Vagina (tissue), 2 donors: ENCODE measurements around the gene TBC1D16. TPM values are rescaled to one million over a fixed set of nuclear protein-coding genes. Genes with fewer than 3 reads are reported as not detected.

Source experiments
- DNase-seq, 2 donors: peaks; one replicate each; pipeline ENCODE4 v3.0.0-alpha.2; 2017; ENCODE audit errors: extremely low spot score in 2 of 2
- H3K27ac ChIP-seq: fragments of 200-600 bp; sonication (generic); one replicate; pipeline ENCODE4 v1.5.1; 2019
- H3K27me3 ChIP-seq: fragments of 200-600 bp; sonication (generic); one replicate; pipeline ENCODE4 v1.5.1; 2019
- H3K36me3 ChIP-seq, 2 donors: fragments of 200-600 bp; sonication (generic); one replicate each; pipeline ENCODE4 v1.5.1; 2017 to 2019
- H3K4me1 ChIP-seq: fragments of 200-600 bp; sonication (generic); one replicate; pipeline ENCODE4 v1.5.1; 2019
- H3K4me3 ChIP-seq, 2 donors: fragments of 200-600 bp; sonication (generic); 1 replicate in 1 of 2; 2 replicates in 1 of 2; pipeline ENCODE4 v1.5.1; 2016 to 2019
- H3K9me3 ChIP-seq: fragments of 200-600 bp; sonication (generic); one replicate; pipeline ENCODE4 v1.5.1; 2019
- POLR2A ChIP-seq, 2 donors: fragments of 450-650 bp; IDR thresholded peaks; one replicate each; pipeline ENCODE4 v1.6.1; 2017; ENCODE audit warnings: antibody characterized with exemption in 2 of 2, mild to moderate bottlenecking in 2 of 2, moderate library complexity in 2 of 2
- POLR2AphosphoS5 ChIP-seq, 2 donors: sonication (generic); formaldehyde crosslinking; IDR thresholded peaks; one replicate each; pipeline ENCODE4 v1.9.0; 2017; ENCODE audit warnings: antibody characterized with exemption in 2 of 2, mild to moderate bottlenecking in 2 of 2, low read depth in 1 of 2; ENCODE audit not compliant: insufficient read depth in 1 of 2
- intact Hi-C: fragments of 100-400 bp; cut with DNase I; formaldehyde crosslinking; loops from one replicate; pipeline ENCODE4 v1.15.1; 2023
- total RNA-seq: library from RNA; depleted of rRNA; stranded (reverse); fragments of >200 nt; gene quantifications from one replicate; pipeline ENCODE4 v1.2.3, GENCODE V29; 2016
- TF ChIP-seq, protein P1 (sequence below), 3 experiments: fragments of 450-650 bp in 2 of 3; fragments of 200-600 bp in 1 of 3; sonication (generic) in 1 of 3; IDR thresholded peaks; one replicate each; pipeline ENCODE4 v1.5.1; 2017 to 2019; ENCODE audit warnings: antibody characterized with exemption in 3 of 3, mild to moderate bottlenecking in 2 of 3, moderate library complexity in 2 of 3

TBC1D16 gene
- total RNA-seq, 1 donor from 2014 or later: 18.2 TPM

DNA sequence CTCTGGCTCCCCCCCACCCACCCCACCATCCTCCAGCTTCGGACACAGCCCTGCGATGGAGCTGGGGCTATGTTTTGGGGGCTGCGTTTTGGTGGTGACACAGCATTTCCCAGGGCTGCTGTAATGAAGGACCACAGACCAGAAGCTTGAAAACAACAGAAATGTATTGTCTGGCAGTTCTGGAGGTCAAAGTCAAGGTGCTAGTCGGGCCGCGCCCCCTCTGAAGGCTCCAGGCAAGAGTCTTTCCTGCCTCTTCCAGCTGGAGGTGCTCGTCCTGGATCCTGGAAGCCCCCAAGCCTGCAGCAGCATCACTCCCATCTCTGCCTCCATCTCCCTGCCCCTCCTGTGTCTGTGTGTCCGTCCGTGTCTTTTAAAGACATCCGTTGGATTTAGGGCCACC is 50.8 kb downstream of the TBC1D16 start:
- Histone ChIP-seq H3K4me1 (peaks cover 27% of the 10 kb centered on the region), H3K9me3 (no peaks in the 10 kb centered on the region), H3K27ac (no peak overlapping the region), H3K4me3 (no peak overlapping the region), H3K27me3 (no peaks in the 10 kb centered on the region), H3K36me3 (no peaks in the 10 kb centered on the region)
- no peak for DNase-seq
- TF ChIP-seq POLR2A (IDR thresholded peaks at IDR 0.05) (no peak), POLR2AphosphoS5 (IDR thresholded peaks at IDR 0.05; ENCODE audit: insufficient read depth in 1 of 2, low read depth in 1 of 2) (no peak)
- TF ChIP-seq, protein P1, sequence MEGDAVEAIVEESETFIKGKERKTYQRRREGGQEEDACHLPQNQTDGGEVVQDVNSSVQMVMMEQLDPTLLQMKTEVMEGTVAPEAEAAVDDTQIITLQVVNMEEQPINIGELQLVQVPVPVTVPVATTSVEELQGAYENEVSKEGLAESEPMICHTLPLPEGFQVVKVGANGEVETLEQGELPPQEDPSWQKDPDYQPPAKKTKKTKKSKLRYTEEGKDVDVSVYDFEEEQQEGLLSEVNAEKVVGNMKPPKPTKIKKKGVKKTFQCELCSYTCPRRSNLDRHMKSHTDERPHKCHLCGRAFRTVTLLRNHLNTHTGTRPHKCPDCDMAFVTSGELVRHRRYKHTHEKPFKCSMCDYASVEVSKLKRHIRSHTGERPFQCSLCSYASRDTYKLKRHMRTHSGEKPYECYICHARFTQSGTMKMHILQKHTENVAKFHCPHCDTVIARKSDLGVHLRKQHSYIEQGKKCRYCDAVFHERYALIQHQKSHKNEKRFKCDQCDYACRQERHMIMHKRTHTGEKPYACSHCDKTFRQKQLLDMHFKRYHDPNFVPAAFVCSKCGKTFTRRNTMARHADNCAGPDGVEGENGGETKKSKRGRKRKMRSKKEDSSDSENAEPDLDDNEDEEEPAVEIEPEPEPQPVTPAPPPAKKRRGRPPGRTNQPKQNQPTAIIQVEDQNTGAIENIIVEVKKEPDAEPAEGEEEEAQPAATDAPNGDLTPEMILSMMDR (IDR thresholded peaks at IDR 0.05): no peak
- intact Hi-C loops: no loop called here

DNA sequence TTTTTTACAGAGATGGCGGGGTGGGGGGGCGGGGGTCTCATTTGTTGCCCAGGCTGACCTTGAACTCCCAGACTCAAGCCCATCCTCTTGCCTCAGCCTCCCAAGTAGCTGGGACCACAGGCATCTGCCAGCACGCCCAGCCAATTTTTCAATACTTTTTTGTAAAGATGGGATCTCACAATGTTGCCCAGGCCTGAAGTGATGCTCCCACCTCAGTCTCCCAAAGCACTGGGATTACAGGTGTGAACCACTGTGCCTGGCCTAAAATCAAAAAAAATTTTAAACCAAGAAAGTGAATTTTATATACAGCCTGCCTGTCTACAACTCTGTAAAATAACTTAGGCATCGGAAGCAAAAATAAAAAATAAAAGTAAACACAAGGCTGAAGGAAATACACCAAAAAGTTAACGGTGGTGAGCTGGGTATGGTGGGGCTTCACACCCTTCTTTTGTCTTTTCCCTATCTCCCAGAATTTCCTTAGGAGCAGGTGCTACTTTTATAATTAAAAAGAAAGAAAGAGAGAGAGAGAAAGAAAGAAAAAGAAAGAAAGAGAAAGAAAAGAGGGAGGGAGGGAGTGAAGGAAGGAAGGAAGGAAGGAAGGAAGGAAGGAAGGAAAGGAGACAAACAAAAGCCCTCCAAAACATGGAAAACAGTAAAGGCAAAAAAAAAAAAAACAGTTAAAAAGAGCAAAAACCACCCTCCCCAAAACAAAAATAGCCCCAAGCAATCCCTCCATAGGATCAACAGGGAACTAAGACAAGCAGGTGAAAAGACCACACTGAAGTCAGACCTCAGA is 51.4 kb downstream of the TBC1D16 start:
- DNase-seq: no peak
- H3K4me1 ChIP-seq: peaks cover 33% of the 10 kb centered on the region
- H3K27me3 ChIP-seq: no peaks in the 10 kb centered on the region
- TF ChIP-seq POLR2A (IDR thresholded peaks at IDR 0.05) (no peak), POLR2AphosphoS5 (IDR thresholded peaks at IDR 0.05; ENCODE audit: insufficient read depth in 1 of 2, low read depth in 1 of 2) (no peak)
- TF ChIP-seq, protein P1 (IDR thresholded peaks at IDR 0.05): no peak
- no peaks in the 10 kb centered on the region for H3K9me3 ChIP-seq
- H3K4me3 ChIP-seq: no peak overlapping the region
- H3K27ac ChIP-seq: no peak overlapping the region
- no peaks in the 10 kb centered on the region for H3K36me3 ChIP-seq
- intact Hi-C loops: no loop called here

DNA sequence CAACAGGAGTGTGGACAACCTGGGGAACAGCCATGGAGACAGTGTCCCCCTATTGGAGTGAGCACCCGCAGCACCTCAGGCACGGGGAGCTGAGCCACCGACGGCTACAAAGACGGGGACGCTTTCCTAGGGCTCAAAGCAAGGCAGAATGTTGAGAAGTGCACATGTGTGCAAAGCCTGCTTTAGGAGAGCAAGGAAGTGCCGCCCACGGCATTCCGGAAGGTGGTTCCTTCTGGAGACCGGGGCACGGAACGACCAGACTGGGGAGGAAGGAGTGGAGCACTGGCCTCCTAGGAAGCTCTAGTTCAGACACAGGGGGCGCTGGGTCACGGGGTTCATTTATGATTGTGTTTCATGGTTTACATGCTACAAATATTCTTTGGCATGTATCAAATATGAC is 52.2 kb downstream of the TBC1D16 start:
- no peak for TF ChIP-seq POLR2AphosphoS5 (IDR thresholded peaks at IDR 0.05; ENCODE audit: insufficient read depth in 1 of 2, low read depth in 1 of 2)
- TF ChIP-seq, protein P1 (IDR thresholded peaks at IDR 0.05): no peak
- TF ChIP-seq POLR2A (IDR thresholded peaks at IDR 0.05): no peak
- H3K9me3 ChIP-seq: no peaks in the 10 kb centered on the region
- no peak for DNase-seq
- no peaks in the 10 kb centered on the region for H3K36me3 ChIP-seq
- no peaks in the 10 kb centered on the region for H3K27me3 ChIP-seq
- peaks cover 34% of the 10 kb centered on the region for H3K4me1 ChIP-seq
- H3K4me3 ChIP-seq: no peak overlapping the region
- intact Hi-C loops: no loop called here
- H3K27ac ChIP-seq: no peak overlapping the region

DNA sequence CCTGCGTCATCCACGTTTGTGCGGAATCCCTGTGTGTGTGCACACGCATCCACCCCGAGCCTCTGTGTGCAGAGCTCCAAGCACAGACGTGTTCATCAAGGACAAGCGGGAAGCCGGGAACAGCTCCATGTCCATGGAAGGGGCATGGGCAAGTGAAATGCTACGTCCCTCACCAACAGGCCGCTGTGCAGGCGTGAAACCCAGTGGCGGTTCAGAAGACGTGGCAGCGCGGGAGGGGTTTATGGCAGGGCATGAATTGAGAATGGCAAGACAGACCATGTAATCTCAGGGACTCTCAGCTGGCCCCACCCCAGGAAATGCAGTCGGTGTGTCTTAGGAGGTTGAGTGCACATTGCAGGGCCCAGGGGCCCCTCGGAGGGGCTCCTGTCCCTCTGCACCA is 52.7 kb downstream of the TBC1D16 start:
- Histone ChIP-seq H3K36me3 (no peaks in the 10 kb centered on the region), H3K4me3 (no peak overlapping the region), H3K27ac (no peak overlapping the region), H3K4me1 (peaks cover 31% of the 10 kb centered on the region), H3K9me3 (no peaks in the 10 kb centered on the region), H3K27me3 (no peaks in the 10 kb centered on the region)
- intact Hi-C loops: no loop called here
- TF ChIP-seq, protein P1 (IDR thresholded peaks at IDR 0.05): no peak
- TF ChIP-seq POLR2AphosphoS5 (IDR thresholded peaks at IDR 0.05; ENCODE audit: insufficient read depth in 1 of 2, low read depth in 1 of 2): no peak
- TF ChIP-seq POLR2A (IDR thresholded peaks at IDR 0.05): no peak
- DNase-seq: no peak

DNA sequence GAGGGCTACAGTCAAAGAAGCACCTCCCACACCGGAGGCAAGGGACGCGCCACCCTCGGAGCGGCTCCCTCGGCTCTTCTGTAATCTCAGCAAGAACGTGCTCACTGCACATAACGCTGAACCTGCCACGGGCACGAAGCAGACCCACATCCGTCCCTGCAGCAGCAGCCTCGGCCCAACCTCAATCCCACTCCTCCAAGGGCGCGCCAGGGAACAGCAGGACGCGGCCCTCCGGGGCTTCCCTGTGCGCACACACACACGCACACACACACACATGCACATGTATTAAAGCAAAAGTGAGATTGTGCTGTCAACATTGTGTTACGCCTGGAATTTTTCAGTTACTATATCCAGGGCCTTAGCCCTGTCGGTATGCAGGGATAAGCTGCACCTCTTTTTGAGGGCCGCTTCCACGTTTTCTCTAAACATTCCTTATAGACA is 54.0 kb downstream of the TBC1D16 start:
- Histone ChIP-seq H3K4me1 (peaks cover 23% of the 10 kb centered on the region), H3K9me3 (no peaks in the 10 kb centered on the region), H3K36me3 (no peaks in the 10 kb centered on the region), H3K27me3 (no peaks in the 10 kb centered on the region), H3K27ac (no peak overlapping the region), H3K4me3 (no peak overlapping the region)
- intact Hi-C loops: no loop called here
- DNase-seq: no peak
- TF ChIP-seq, protein P1 (IDR thresholded peaks at IDR 0.05): no peak
- TF ChIP-seq POLR2A (IDR thresholded peaks at IDR 0.05) (no peak), POLR2AphosphoS5 (IDR thresholded peaks at IDR 0.05; ENCODE audit: insufficient read depth in 1 of 2, low read depth in 1 of 2) (no peak)
